Heart right ventricle (tissue), 16 donors: ENCODE measurements around the gene SEMA4F. TPM values are rescaled to one million over a fixed set of nuclear protein-coding genes. Genes with fewer than 3 reads are reported as not detected.

Source experiments
- ATAC-seq, 8 donors: fragments of 200-7000 bp; cut with Tn5 transposase; one replicate each; pipeline ENCODE4 v1.9.1; 2020; ENCODE audit warnings: mild to moderate bottlenecking in 8 of 8, moderate library complexity in 8 of 8, moderate number of reproducible peaks in 1 of 8
- DNase-seq, 2 donors: peaks; one replicate each; pipeline ENCODE4 v3.0.0-alpha.2; 2020
- H3K27ac ChIP-seq, 10 donors: fragments of 200-600 bp; sonication (generic) in 2 of 10; one replicate each; pipeline versions ENCODE4 v1.5.0 to v1.8.0; 2020 to 2022; ENCODE audit warnings: mild to moderate bottlenecking in 3 of 10
- H3K27me3 ChIP-seq, 7 donors: fragments of 200-600 bp; one replicate each; pipeline ENCODE4 v1.8.0; 2021 to 2022; ENCODE audit warnings: mild to moderate bottlenecking in 2 of 7
- H3K36me3 ChIP-seq, 9 donors: fragments of 200-600 bp; sonication (generic) in 1 of 9; one replicate each; pipeline versions ENCODE4 v1.5.0 to v1.8.0; 2020 to 2022; ENCODE audit warnings: mild to moderate bottlenecking in 2 of 9
- H3K4me1 ChIP-seq, 9 donors: fragments of 200-600 bp; sonication (generic) in 1 of 9; one replicate each; pipeline versions ENCODE4 v1.5.0 to v1.8.0; 2020 to 2022; ENCODE audit warnings: mild to moderate bottlenecking in 4 of 9
- H3K4me3 ChIP-seq, 10 donors: fragments of 200-600 bp; sonication (generic) in 2 of 10; one replicate each; pipeline versions ENCODE4 v1.5.0 to v1.8.0; 2020 to 2022; ENCODE audit warnings: mild to moderate bottlenecking in 7 of 10, moderate library complexity in 2 of 10
- H3K9me3 ChIP-seq, 11 donors: fragments of 200-600 bp in 10 of 11; sonication (generic) in 2 of 11; one replicate each; pipeline versions ENCODE4 v1.5.0 to v1.8.0; 2013 to 2022; ENCODE audit warnings: mild to moderate bottlenecking in 2 of 11, control low read depth in 1 of 11, moderate library complexity in 1 of 11
- CTCF ChIP-seq, 9 donors: fragments of 200-600 bp; sonication (generic) in 2 of 9; IDR thresholded peaks; one replicate each; pipeline versions ENCODE4 v1.5.0 to v1.8.0; 2021 to 2022; ENCODE audit warnings: antibody characterized with exemption in 9 of 9, mild to moderate bottlenecking in 5 of 9, moderate library complexity in 1 of 9
- WGBS, 2 donors: extraction: QIAGEN DNeasy Blood & Tissue Kit; methylation state at CpG; one replicate each; pipeline ENCODE4 v1.1.7; 2013; ENCODE audit warnings: inconsistent platforms in 1 of 2; 5-methylcytosine and 5-hydroxymethylcytosine counted together
- intact Hi-C, 10 donors: fragments of 100-400 bp; cut with DNase I; formaldehyde crosslinking; loops; one replicate each; pipeline versions ENCODE4 v1.11.1 to v1.14.2; 2022
- polyA plus RNA-seq, 2 donors: library from polyadenylated mRNA; stranded (reverse); fragments of 200-250 nt; gene quantifications; one replicate each; pipeline ENCODE4 v1.2.3, GENCODE V29; 2013
- total RNA-seq, 10 donors: library from RNA; stranded (reverse); fragmentation: NEBNext Ultra II Directional in 3 of 10; extraction: Animal tissue kit (Norgen Biotek cat#: 25700) in 3 of 10; gene quantifications; one replicate each; pipeline versions ENCODE4 v1.2.1 to v1.2.4, GENCODE V29; 2021 to 2023
- donor health status: Arrhythmogenic right ventricular cardiomyopathy.
- donor health status: ischemic (EF 13 %, LVEDD 7.1; RV severe dilation, severe dysfunction).
- donor health status: healthy with polysubstance abuse.
- donor health status: DM: no; HTN: yes; CAD: no.
- donor health status: DM: no; HTN: no; CAD: no.
- donor health status: ischemic (EF 25% LVEDD 6.9; RV normal size, moderate dysfunction).
- donor health status: ischemic (EF 25% LVEDD 5.7; RV mildly dilated, moderate dysfunction).
- donor health status: healthy.
- donor health status: DM: yes; HTN: yes; CAD: no.
- donor health status: Ischemic cardiomyopathy.
- donor health status: ischemic (EF 35%, LVEDD 5.7; RV mildly dilated, moderate dysfunction).
- donor health status: nonischemic (EF 11% LVEDD 7.7; RV severe dilation, severe dysfunction).
- donor health status: DM: yes; HTN: yes; CAD: no.
- donor health status: PGD.
- donor health status: ischemic (EF 29% LVEDD 5.4; RV normal size, mild dysfunction).
- donor health status: nonischemic (EF 23%, LVEDD 6.1; RV moderate dilation, normal function).

Gene SEMA4F
- total and polyA plus RNA-seq, 12 donors = 1.1 to 5.1 (median 2.5) TPM

GRCh38 chr2:74646201-74646600 lies 7.8 kb upstream of the SEMA4F start:
- intact Hi-C loops = no loop called here
- H3K9me3 ChIP-seq = no peaks in the 10 kb centered on the region
- peaks cover 0 to 63% (median 43%) of the 10 kb centered on the region in 7 donors for H3K27me3 ChIP-seq
- DNase-seq (no peak), ATAC-seq (no peak)
- peaks cover 0 to 5% (median 0%) of the 10 kb centered on the region in 9 donors for H3K4me1 ChIP-seq
- no peaks in the 10 kb centered on the region for H3K36me3 ChIP-seq
- TF ChIP-seq CTCF (IDR thresholded peaks at IDR 0.05) = no peak
- WGBS, 2 donors = 52 to 60% methylated on average over 2 of the region's 2 CpGs
- H3K27ac ChIP-seq = no peak overlapping the region
- no peak overlapping the region for H3K4me3 ChIP-seq

GRCh38 chr2:74646834-74647482 lies 7.1 kb upstream of the SEMA4F start:
- H3K27me3 ChIP-seq = peaks cover 0 to 63% (median 43%) of the 10 kb centered on the region in 7 donors

GRCh38 chr2:74648009-74648443 lies 6.0 kb upstream of the SEMA4F start, which contains the start of gene M1AP:
Gene M1AP, minus strand, starts transcription at chr2:74648330. Its CDS starts 8,055 bp downstream, at chr2:74640275.
- TF ChIP-seq CTCF (IDR thresholded peaks at IDR 0.05) = peak in 2 of 9 donors; percentile 12 to 20
- Histone ChIP-seq H3K27me3 (peaks cover 0 to 57% (median 34%) of the 10 kb centered on the region in 7 donors), H3K4me1 (peaks cover 0 to 5% (median 0%) of the 10 kb centered on the region in 9 donors), H3K4me3 (peak within 1 kb of the TSS in 8 of 10 donors; percentile 3 to 34 (median 17)), H3K36me3 (no peaks in the 10 kb centered on the region), H3K9me3 (no peaks in the 10 kb centered on the region), H3K27ac (no peak within 1 kb of the TSS)
- WGBS, 2 donors = 8 to 12% methylated on average over 42 to 45 of the region's 45 CpGs
- peak in 5 of 8 donors; percentile 9 to 64 (median 28) for ATAC-seq
- intact Hi-C loops = no loop called here
- DNase-seq = no peak

More at GRCh38 chr2:74646834-74647482, 7.1 kb upstream of the SEMA4F start:
- ATAC-seq = no peak
- Histone ChIP-seq H3K4me3 (no peak overlapping the region), H3K27ac (no peak overlapping the region), H3K9me3 (no peaks in the 10 kb centered on the region), H3K4me1 (peaks cover 0 to 5% (median 0%) of the 10 kb centered on the region in 9 donors), H3K36me3 (no peaks in the 10 kb centered on the region)
- no peak for DNase-seq
- 95 to 96% methylated on average over 13 of the region's 13 CpGs for WGBS, 2 donors
- intact Hi-C loops = no loop called here
- no peak for TF ChIP-seq CTCF (IDR thresholded peaks at IDR 0.05)

- Histone ChIP-seq H3K4me3 (peak overlapping the region; percentile 10 to 89 (median 74)), H3K27me3 (peaks cover 0 to 22% (median 12%) of the 10 kb centered on the region in 7 donors), H3K36me3 (peaks cover 0 to 14% (median 0%) of the 10 kb centered on the region in 9 donors), H3K4me1 (peaks cover 0 to 16% (median 10%) of the 10 kb centered on the region in 9 donors), H3K27ac (peak overlapping the region in 1 of 10 donors; percentile 79), H3K9me3 (no peaks in the 10 kb centered on the region)
- DNase-seq (no peak), ATAC-seq (peak; percentile 1 to 7 (median 4))
- WGBS, 2 donors = 11 to 12% methylated on average over 15 of the region's 15 CpGs
- no peak for TF ChIP-seq CTCF (IDR thresholded peaks at IDR 0.05)
- intact Hi-C loops = no loop called here
These were observed 460 bp upstream of the SEMA4F start for GRCh38 chr2:74653589-74653984.
